Trophoblast cell (in vitro differentiated cells and primary cell): Measurements from ENCODE around the gene NPIPA5.
"Not testable (repeated sequence)": the region's sequence is repeated elsewhere in the genome, so short reads cannot be mapped to it uniquely, and the experiment has no call there.

ENCODE experiments used
- DNase-seq, 2 donors: peaks; one replicate each; pipeline ENCODE4 v3.0.0-alpha.2; 2016
- H2AFZ ChIP-seq: 2 replicates; pipeline ENCODE4 v1.6.1; 2013; ENCODE audit warnings: low read length, moderate library complexity, mild to moderate bottlenecking; ENCODE audit not compliant: insufficient read depth, poor library complexity
- H2AK5ac ChIP-seq: 2 replicates; pipeline ENCODE4 v1.6.1; 2013; ENCODE audit warnings: mild to moderate bottlenecking, low read length
- H2BK120ac ChIP-seq: 2 replicates; pipeline ENCODE4 v1.6.1; 2013; ENCODE audit warnings: low read length, mild to moderate bottlenecking, moderate library complexity; ENCODE audit not compliant: insufficient read depth, poor library complexity
- H2BK12ac ChIP-seq: 2 replicates; pipeline ENCODE4 v1.6.1; 2013; ENCODE audit warnings: mild to moderate bottlenecking, low read length, moderate library complexity
- H2BK5ac ChIP-seq: 2 replicates; pipeline ENCODE4 v1.6.1; 2013; ENCODE audit warnings: low read length, low read depth, moderate library complexity, mild to moderate bottlenecking; ENCODE audit not compliant: poor library complexity
- H3K14ac ChIP-seq: 2 replicates; pipeline ENCODE4 v1.6.1; 2013; ENCODE audit warnings: mild to moderate bottlenecking, low read length
- H3K18ac ChIP-seq: 2 replicates; pipeline ENCODE4 v1.6.1; 2013; ENCODE audit warnings: mild to moderate bottlenecking, low read length
- H3K23ac ChIP-seq: 2 replicates; pipeline ENCODE4 v1.6.1; 2013; ENCODE audit warnings: low read length
- H3K27ac ChIP-seq: 2 replicates; pipeline ENCODE4 v1.5.1; 2013; ENCODE audit warnings: low read depth, mild to moderate bottlenecking, inconsistent platforms, low read length, moderate library complexity
- H3K27me3 ChIP-seq: 2 replicates; pipeline ENCODE4 v1.6.1; 2013; ENCODE audit warnings: inconsistent platforms, mild to moderate bottlenecking, low read length, moderate library complexity; ENCODE audit not compliant: insufficient read depth
- H3K36me3 ChIP-seq, 2 experiments: 1 replicate in 1 of 2; 2 replicates in 1 of 2; pipeline ENCODE4 v1.6.1; 2013; ENCODE audit warnings: low read length in 2 of 2, mild to moderate bottlenecking in 2 of 2, moderate library complexity in 1 of 2; ENCODE audit not compliant: insufficient read depth in 2 of 2, control insufficient read depth in 1 of 2
- H3K4ac ChIP-seq: 2 replicates; pipeline ENCODE4 v1.6.1; 2013; ENCODE audit warnings: low read depth, mild to moderate bottlenecking, low read length, moderate library complexity
- H3K4me1 ChIP-seq, 2 experiments: 1 replicate in 1 of 2; 2 replicates in 1 of 2; pipeline ENCODE4 v1.6.1; 2013; ENCODE audit warnings: low read length in 2 of 2, mild to moderate bottlenecking in 2 of 2, moderate library complexity in 1 of 2; ENCODE audit not compliant: insufficient read depth in 2 of 2, control insufficient read depth in 1 of 2
- H3K4me2 ChIP-seq: 2 replicates; pipeline ENCODE4 v1.6.1; 2013; ENCODE audit warnings: inconsistent platforms, mild to moderate bottlenecking, low read length, moderate library complexity
- H3K4me3 ChIP-seq: 2 replicates; pipeline ENCODE4 v1.5.1; 2013; ENCODE audit warnings: mild to moderate bottlenecking, low read depth, low read length, inconsistent platforms
- H3K79me1 ChIP-seq: one replicate; pipeline ENCODE4 v1.6.1; 2013; ENCODE audit warnings: low read length
- H3K79me2 ChIP-seq: 2 replicates; pipeline ENCODE4 v1.6.1; 2013; ENCODE audit warnings: low read length, mild to moderate bottlenecking; ENCODE audit not compliant: control insufficient read depth, insufficient read depth, poor library complexity
- H3K9ac ChIP-seq: 2 replicates; pipeline ENCODE4 v1.6.1; 2013; ENCODE audit warnings: mild to moderate bottlenecking, low read length
- H3K9me3 ChIP-seq: 2 replicates; pipeline ENCODE4 v1.6.1; 2013; ENCODE audit warnings: low read depth, mild to moderate bottlenecking, control low read depth, inconsistent platforms, low read length; ENCODE audit not compliant: insufficient read depth
- H4K12ac ChIP-seq: 2 replicates; pipeline ENCODE4 v1.6.1; 2013; ENCODE audit warnings: low read depth, mild to moderate bottlenecking, low read length, moderate library complexity
- H4K8ac ChIP-seq: 2 replicates; pipeline ENCODE4 v1.6.1; 2013; ENCODE audit warnings: low read depth, mild to moderate bottlenecking, low read length, moderate library complexity
- H4K91ac ChIP-seq: one replicate; pipeline ENCODE4 v1.6.1; 2013; ENCODE audit warnings: low read depth, mild to moderate bottlenecking, low read length, moderate library complexity
- WGBS: extraction: QIAGEN DNeasy Blood & Tissue Kit; methylation state at CpG from one replicate; pipeline ENCODE4 v1.1.7; 2013; ENCODE audit warnings: missing lambda C conversion rate; ENCODE audit not compliant: insufficient read length, insufficient coverage; ENCODE audit errors: extremely low coverage; 5-methylcytosine and 5-hydroxymethylcytosine counted together

The NPIPA5 gene

DNA sequence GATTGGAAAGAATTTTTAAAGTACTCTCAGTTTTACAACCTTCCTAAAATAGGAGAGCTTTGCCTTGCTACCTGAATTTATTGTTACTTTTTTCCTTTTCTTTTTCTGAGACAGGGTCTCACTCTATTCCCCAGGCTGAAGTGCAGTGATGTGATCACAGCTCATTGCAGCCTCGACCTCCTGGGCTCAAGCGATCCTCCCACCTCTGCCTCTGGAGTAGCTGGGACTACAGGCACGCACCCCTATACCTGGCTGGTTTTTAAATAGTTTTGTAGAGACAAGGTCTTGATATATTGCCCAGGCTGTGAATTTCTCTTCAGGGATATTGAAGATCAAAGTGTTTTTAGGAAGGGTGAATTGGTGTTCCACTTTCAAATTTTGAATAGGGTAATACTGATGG is 21.2 kb upstream of the NPIPA5 start:
- H3K23ac ChIP-seq: no peak overlapping the region
- no CpG with 5 or more reads among the region's 3 CpGs for WGBS
- no peaks in the 10 kb centered on the region for H3K36me3 ChIP-seq
- no peak overlapping the region for H2BK12ac ChIP-seq
- H3K27ac ChIP-seq: no peak overlapping the region
- no peak overlapping the region for H2AK5ac ChIP-seq
- no peak overlapping the region for H4K12ac ChIP-seq
- no peak overlapping the region for H3K14ac ChIP-seq
- H3K18ac ChIP-seq: no peak overlapping the region
- H4K91ac ChIP-seq: no peak overlapping the region
- no peaks in the 10 kb centered on the region for H3K79me1 ChIP-seq
- no peak overlapping the region for H3K9ac ChIP-seq
- no peak overlapping the region for H3K4me3 ChIP-seq
- DNase-seq: no peak
- H3K9me3 ChIP-seq: peaks cover 3% of the 10 kb centered on the region
- H2BK5ac ChIP-seq: no peak overlapping the region
- no peak overlapping the region for H3K4ac ChIP-seq
- no peak overlapping the region for H4K8ac ChIP-seq
- no peak overlapping the region for H3K4me2 ChIP-seq
- H3K4me1 ChIP-seq: peaks cover 0 to 5% of the 10 kb centered on the region in 2 experiments
- H2AFZ ChIP-seq: no peak overlapping the region
- H3K27me3 ChIP-seq: no peaks in the 10 kb centered on the region
- H2BK120ac ChIP-seq: no peak overlapping the region
- H3K79me2 ChIP-seq: no peaks in the 10 kb centered on the region

DNA sequence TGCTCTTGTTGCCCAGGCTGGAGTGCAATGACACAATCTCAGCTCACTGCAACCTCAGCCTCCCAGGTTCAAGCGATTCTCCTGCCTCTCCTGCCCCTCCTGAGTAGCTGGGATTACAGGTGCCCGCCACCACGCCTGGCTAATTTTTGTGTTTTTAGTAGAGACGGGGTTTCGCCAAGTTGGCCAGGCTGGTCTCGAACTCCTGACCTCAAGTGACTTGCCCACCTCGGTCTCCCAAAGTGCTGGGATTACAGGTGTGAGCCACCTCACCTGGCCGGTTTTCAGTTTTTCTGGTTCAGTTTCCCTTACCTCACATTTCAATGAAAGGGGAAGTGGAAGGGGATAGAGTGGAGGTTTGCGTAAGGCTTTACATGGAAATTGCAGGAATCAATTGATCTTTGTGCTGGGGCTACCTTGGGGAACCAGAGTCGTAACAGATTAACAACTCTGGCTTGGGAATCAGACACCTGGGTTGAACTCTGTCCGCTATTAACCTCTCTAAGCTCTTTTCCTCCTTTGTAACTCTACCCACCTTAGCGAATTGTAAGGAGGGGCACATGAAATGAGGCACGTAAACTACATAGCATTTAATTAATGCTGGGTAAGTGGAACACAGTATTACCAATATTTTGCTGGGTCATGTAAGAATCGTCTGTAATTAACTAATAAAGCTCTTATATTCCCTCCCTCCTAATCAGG is 20.7 kb upstream of the NPIPA5 start:
- no peak overlapping the region for H2BK120ac ChIP-seq
- H4K8ac ChIP-seq: no peak overlapping the region
- no peaks in the 10 kb centered on the region for H3K79me1 ChIP-seq
- peaks cover 3% of the 10 kb centered on the region for H3K9me3 ChIP-seq
- H3K27ac ChIP-seq: no peak overlapping the region
- H2BK12ac ChIP-seq: no peak overlapping the region
- no peaks in the 10 kb centered on the region for H3K36me3 ChIP-seq
- no peak overlapping the region for H2AFZ ChIP-seq
- H3K14ac ChIP-seq: no peak overlapping the region
- H2BK5ac ChIP-seq: no peak overlapping the region
- no peak overlapping the region for H4K12ac ChIP-seq
- no peaks in the 10 kb centered on the region for H3K27me3 ChIP-seq
- H4K91ac ChIP-seq: no peak overlapping the region
- no peak overlapping the region for H3K9ac ChIP-seq
- H2AK5ac ChIP-seq: no peak overlapping the region
- H3K4ac ChIP-seq: no peak overlapping the region
- H3K79me2 ChIP-seq: no peaks in the 10 kb centered on the region
- no peak overlapping the region for H3K4me3 ChIP-seq
- H3K4me1 ChIP-seq: peaks cover 0 to 5% of the 10 kb centered on the region in 2 experiments
- no CpG with 5 or more reads among the region's 14 CpGs for WGBS
- H3K23ac ChIP-seq: no peak overlapping the region
- H3K4me2 ChIP-seq: no peak overlapping the region
- H3K18ac ChIP-seq: no peak overlapping the region
- no peak for DNase-seq

DNA sequence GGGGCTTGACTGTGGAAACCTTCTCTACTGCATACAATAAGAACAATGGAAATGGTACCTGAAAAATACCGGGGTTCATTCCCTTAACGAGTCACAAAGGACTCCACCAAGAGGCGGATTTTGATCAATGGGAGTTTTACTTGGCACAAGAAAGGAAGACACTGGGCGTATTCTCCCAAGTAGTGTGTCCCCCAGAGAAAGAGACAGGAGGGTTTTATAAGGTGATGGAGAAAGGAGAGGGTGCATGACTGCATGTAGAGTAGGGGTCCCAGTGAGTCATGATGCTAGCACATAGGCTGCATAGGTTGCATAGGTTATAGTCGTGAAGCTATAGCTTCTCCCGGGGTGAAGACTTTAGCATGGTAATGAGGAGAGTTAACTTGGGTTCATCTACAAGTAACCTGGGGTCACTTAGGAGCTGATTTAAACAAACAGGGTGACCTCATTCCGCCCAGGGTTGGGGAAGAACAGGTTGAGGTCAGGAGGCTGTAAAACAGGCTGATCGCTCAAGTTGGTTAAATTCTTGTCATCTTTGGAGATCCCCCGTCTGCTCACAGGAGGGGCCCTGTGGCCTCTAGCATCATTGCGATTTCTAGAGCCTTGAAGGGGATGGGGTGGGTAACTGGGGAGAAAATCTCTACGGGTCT is 19.0 kb upstream of the NPIPA5 start:
- H3K4me2 ChIP-seq: no peak overlapping the region
- no peak overlapping the region for H2BK12ac ChIP-seq
- H3K18ac ChIP-seq: no peak overlapping the region
- H3K27ac ChIP-seq: no peak overlapping the region
- H3K9me3 ChIP-seq: peaks cover 3% of the 10 kb centered on the region
- H2BK120ac ChIP-seq: no peak overlapping the region
- H3K79me1 ChIP-seq: no peaks in the 10 kb centered on the region
- no peaks in the 10 kb centered on the region for H3K79me2 ChIP-seq
- H3K9ac ChIP-seq: no peak overlapping the region
- no peak overlapping the region for H2BK5ac ChIP-seq
- H3K36me3 ChIP-seq: no peaks in the 10 kb centered on the region
- H4K12ac ChIP-seq: no peak overlapping the region
- no peaks in the 10 kb centered on the region for H3K27me3 ChIP-seq
- no peak overlapping the region for H3K14ac ChIP-seq
- H3K4ac ChIP-seq: no peak overlapping the region
- no peak overlapping the region for H4K91ac ChIP-seq
- no peak overlapping the region for H2AK5ac ChIP-seq
- H3K4me1 ChIP-seq: peaks cover 0 to 5% of the 10 kb centered on the region in 2 experiments
- DNase-seq: no peak
- WGBS: no CpG with 5 or more reads among the region's 11 CpGs
- H2AFZ ChIP-seq: no peak overlapping the region
- no peak overlapping the region for H3K23ac ChIP-seq
- no peak overlapping the region for H3K4me3 ChIP-seq
- no peak overlapping the region for H4K8ac ChIP-seq

DNA sequence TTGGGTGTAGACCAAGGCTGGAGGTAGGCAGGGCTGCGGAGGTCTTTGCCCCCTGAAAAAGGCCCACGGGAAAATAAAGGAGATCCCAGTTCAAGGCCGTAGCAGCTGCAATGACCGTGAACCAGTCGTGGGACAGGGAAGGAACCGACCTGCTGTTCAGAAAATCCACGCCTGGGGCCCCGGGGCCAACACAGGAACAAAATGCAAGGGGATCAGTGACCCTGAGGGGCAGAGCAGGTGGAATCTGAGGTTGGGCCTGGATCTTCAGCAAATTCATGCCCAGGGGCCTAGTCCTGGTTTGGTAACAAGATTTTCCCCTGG is 18.4 kb upstream of the NPIPA5 start:
- H3K79me1 ChIP-seq, H3K36me3 ChIP-seq, H2AFZ ChIP-seq, H3K4me3 ChIP-seq, H2BK12ac ChIP-seq, H3K79me2 ChIP-seq, H3K27me3 ChIP-seq, H2AK5ac ChIP-seq, H3K4me1 ChIP-seq, H3K4me2 ChIP-seq, H3K18ac ChIP-seq, H2BK5ac ChIP-seq, H3K9me3 ChIP-seq, H4K91ac ChIP-seq, H2BK120ac ChIP-seq, H3K27ac ChIP-seq, H3K14ac ChIP-seq, H3K4ac ChIP-seq, H3K23ac ChIP-seq, H3K9ac ChIP-seq, DNase-seq, H4K8ac ChIP-seq, H4K12ac ChIP-seq: not testable (repeated sequence)
- WGBS: no CpG with 5 or more reads among the region's 8 CpGs
